Karpas-422 (cell line): ENCODE results near the gene CT45A1. TPM values are rescaled to one million over a fixed set of nuclear protein-coding genes. Genes with fewer than 3 reads are reported as not detected.
"Not testable (repeated sequence)": the region's sequence is repeated elsewhere in the genome, so short reads cannot be mapped to it uniquely, and the experiment has no call there.

ENCODE experiments used
- DNase-seq: peaks from one replicate; pipeline ENCODE4 v3.0.0-alpha.2; 2015
- H2AFZ ChIP-seq: fragments of 200-600 bp; sonication (generic); 2 replicates; pipeline ENCODE4 v1.6.1; 2014; ENCODE audit warnings: antibody characterized with exemption, low read length, mixed read lengths
- H3K27ac ChIP-seq: fragments of 200-600 bp; sonication (generic); 2 replicates; pipeline ENCODE4 v1.5.1; 2014; ENCODE audit warnings: mild to moderate bottlenecking, low read length, moderate library complexity
- H3K27me3 ChIP-seq: fragments of 200-600 bp; sonication (generic); 2 replicates; pipeline ENCODE4 v1.6.1; 2014; ENCODE audit warnings: low read length, mixed read lengths
- H3K36me3 ChIP-seq: fragments of 200-600 bp; sonication (generic); 2 replicates; pipeline ENCODE4 v1.6.1; 2014; ENCODE audit warnings: low read length, mixed read lengths; ENCODE audit not compliant: insufficient read depth
- H3K4me1 ChIP-seq: fragments of 200-600 bp; sonication (generic); 2 replicates; pipeline ENCODE4 v1.6.1; 2014; ENCODE audit warnings: mild to moderate bottlenecking, low read length, mixed read lengths
- H3K4me2 ChIP-seq: fragments of 200-600 bp; sonication (generic); 2 replicates; pipeline ENCODE4 v1.6.1; 2014; ENCODE audit warnings: low read length, low read depth, mild to moderate bottlenecking; ENCODE audit not compliant: poor library complexity, severe bottlenecking
- H3K4me3 ChIP-seq: fragments of 200-600 bp; sonication (generic); 2 replicates; pipeline ENCODE4 v1.5.1; 2014; ENCODE audit warnings: mild to moderate bottlenecking, antibody characterized with exemption, low read length, mixed read lengths
- H3K79me2 ChIP-seq: fragments of 200-600 bp; sonication (generic); 2 replicates; pipeline ENCODE4 v1.6.1; 2014; ENCODE audit warnings: mild to moderate bottlenecking, low read length, mixed read lengths
- H3K9ac ChIP-seq: fragments of 200-600 bp; sonication (generic); 2 replicates; pipeline ENCODE4 v1.6.0; 2014; ENCODE audit warnings: low read length
- H3K9me2 ChIP-seq: fragments of 200-600 bp; sonication (generic), shearing (Covaris generic); replicated peaks from 2 replicates; pipeline ENCODE4 v1.6.0; 2014; ENCODE audit warnings: mild to moderate bottlenecking, low read length, moderate library complexity; ENCODE audit not compliant: insufficient read depth
- H3K9me3 ChIP-seq: fragments of 300-700, 200-600 bp; sonication (generic); 2 replicates; pipeline ENCODE4 v1.6.1; 2014; ENCODE audit warnings: low read length, mixed read lengths
- H4K20me1 ChIP-seq: fragments of 200-600 bp; sonication (generic); 2 replicates; pipeline ENCODE4 v1.6.1; 2014; ENCODE audit warnings: mild to moderate bottlenecking, antibody characterized with exemption, low read length, low read depth; ENCODE audit not compliant: insufficient read depth
- small RNA-seq: library from RNA; depleted of rRNA; stranded (forward); fragments of <200 nt; gene quantifications from one replicate; pipeline ENCODE3, GENCODE V24; 2014
- total RNA-seq: library from RNA; depleted of rRNA; stranded (reverse); fragments of >200 nt; shearing (Covaris generic); gene quantifications from 2 replicates; pipeline ENCODE4 v1.2.3, GENCODE V29; 2014; ENCODE audit warnings: low replicate concordance; rRNA removed

Gene CT45A1
- total RNA-seq, 1 experiment from 2014 or later: not detected

- not testable (repeated sequence) for H2AFZ ChIP-seq, H3K9me2 ChIP-seq, H3K4me2 ChIP-seq, H3K36me3 ChIP-seq, H3K79me2 ChIP-seq, H3K9ac ChIP-seq, H3K9me3 ChIP-seq, H3K27ac ChIP-seq, H3K4me3 ChIP-seq, H3K4me1 ChIP-seq, DNase-seq, H4K20me1 ChIP-seq, H3K27me3 ChIP-seq
Measured at GRCh38 chrX:135734666-135735065, 21.2 kb downstream of the CT45A1 start.

- no peaks in the 10 kb centered on the region for H3K79me2 ChIP-seq
- no peaks in the 10 kb centered on the region for H3K9me2 ChIP-seq
- peak; percentile 61 for DNase-seq
- H3K36me3 ChIP-seq: no peaks in the 10 kb centered on the region
- H3K27ac ChIP-seq: no peak overlapping the region
- no peaks in the 10 kb centered on the region for H3K4me1 ChIP-seq
- H3K4me3 ChIP-seq: no peak overlapping the region
- H3K9ac ChIP-seq: no peak overlapping the region
- no peaks in the 10 kb centered on the region for H4K20me1 ChIP-seq
- H3K9me3 ChIP-seq: no peaks in the 10 kb centered on the region
- no peaks in the 10 kb centered on the region for H3K27me3 ChIP-seq
- H2AFZ ChIP-seq: no peak overlapping the region
- no peak overlapping the region for H3K4me2 ChIP-seq
Measured at GRCh38 chrX:135737366-135738071, 24.1 kb downstream of the CT45A1 start.

- Histone ChIP-seq H3K9me2 (no peaks in the 10 kb centered on the region), H3K4me2 (peak overlapping the region; percentile 50), H3K36me3 (no peaks in the 10 kb centered on the region), H3K4me3 (no peak overlapping the region; the same call in 1 of the 2 replicates), H2AFZ (peak overlapping the region; percentile 82; the same call in 1 of the 2 replicates), H3K4me1 (no peaks in the 10 kb centered on the region), H3K27me3 (no peaks in the 10 kb centered on the region), H4K20me1 (no peaks in the 10 kb centered on the region), H3K27ac (no peak overlapping the region), H3K9ac (no peak overlapping the region), H3K79me2 (no peaks in the 10 kb centered on the region), H3K9me3 (no peaks in the 10 kb centered on the region)
- DNase-seq: peak; percentile 83
Measured at GRCh38 chrX:135740681-135741149, 27.3 kb downstream of the CT45A1 start.

GRCh38 chrX:135741192-135741715, 27.8 kb downstream of the CT45A1 start:
- Histone ChIP-seq H3K9me3 (no peaks in the 10 kb centered on the region), H3K4me2 (no peak overlapping the region), H3K9ac (no peak overlapping the region), H3K27me3 (no peaks in the 10 kb centered on the region), H3K36me3 (no peaks in the 10 kb centered on the region), H3K79me2 (no peaks in the 10 kb centered on the region), H3K27ac (no peak overlapping the region), H3K4me3 (no peak overlapping the region), H3K4me1 (no peaks in the 10 kb centered on the region), H3K9me2 (no peaks in the 10 kb centered on the region), H4K20me1 (no peaks in the 10 kb centered on the region), H2AFZ (no peak overlapping the region)
- no peak for DNase-seq

GRCh38 chrX:135744739-135745138, 31.3 kb downstream of the CT45A1 start:
- H3K36me3 ChIP-seq, H3K9ac ChIP-seq, H3K4me3 ChIP-seq, H4K20me1 ChIP-seq, H3K4me1 ChIP-seq, H3K27ac ChIP-seq, H3K9me2 ChIP-seq, H2AFZ ChIP-seq, H3K4me2 ChIP-seq, DNase-seq, H3K9me3 ChIP-seq, H3K79me2 ChIP-seq, H3K27me3 ChIP-seq: not testable (repeated sequence)

GRCh38 chrX:135768091-135768490, 54.7 kb downstream of the CT45A1 start, which contains the start of gene CT45A3:
Gene CT45A3 (minus strand): TSS chrX:135768191. CDS start chrX:135764444, 3,747 bp downstream.
- not testable (repeated sequence) for H3K4me3 ChIP-seq

More at GRCh38 chrX:135768091-135768490, 54.7 kb downstream of the CT45A1 start, which contains the start of gene CT45A3:
- DNase-seq, H3K4me2 ChIP-seq, H3K27ac ChIP-seq, H3K4me1 ChIP-seq, H3K79me2 ChIP-seq, H4K20me1 ChIP-seq, H3K9ac ChIP-seq, H3K36me3 ChIP-seq, H3K27me3 ChIP-seq, H2AFZ ChIP-seq, H3K9me3 ChIP-seq, H3K9me2 ChIP-seq: not testable (repeated sequence)

Small RNAs within 50 kb of the gene (small RNA-seq; reads per million reads assigned to genes)
- gene AC240442.1: not detected

Other genes with a start within 250 kb of the CT45A1 start
- gene INTS6L, start 193.0 kb upstream of the CT45A1 start, total RNA-seq: 17.7 and 31.1 TPM in 2 replicates
- gene CT45A3, start 54.6 kb downstream of the CT45A1 start, total RNA-seq: not detected in 2 replicates
- not detected in 2 replicates for gene CT45A5, start 71.9 kb downstream of the CT45A1 start, total RNA-seq
- not detected in 2 replicates for gene CT45A6, start 89.1 kb downstream of the CT45A1 start, total RNA-seq
- not detected in 2 replicates for gene CT45A2, start 106.4 kb downstream of the CT45A1 start, total RNA-seq
- not detected in 2 replicates for gene CT45A7, start 123.6 kb downstream of the CT45A1 start, total RNA-seq
- not detected in 2 replicates for gene CT45A8, start 140.9 kb downstream of the CT45A1 start, total RNA-seq
- gene CT45A9, start 158.2 kb downstream of the CT45A1 start, total RNA-seq: not detected in 2 replicates
- gene CT45A10, start 179.8 kb downstream of the CT45A1 start, total RNA-seq: not detected in 2 replicates
- not detected in 2 replicates for gene SAGE1, start 180.1 kb downstream of the CT45A1 start, total RNA-seq